ENCODE measurements around the gene ATXN10. TPM values are rescaled to one million over a fixed set of nuclear protein-coding genes. Genes with fewer than 3 reads are reported as not detected.

The ATXN10 gene
- total RNA-seq, 1 donor from 2014 or later: 99.7 TPM

DNA sequence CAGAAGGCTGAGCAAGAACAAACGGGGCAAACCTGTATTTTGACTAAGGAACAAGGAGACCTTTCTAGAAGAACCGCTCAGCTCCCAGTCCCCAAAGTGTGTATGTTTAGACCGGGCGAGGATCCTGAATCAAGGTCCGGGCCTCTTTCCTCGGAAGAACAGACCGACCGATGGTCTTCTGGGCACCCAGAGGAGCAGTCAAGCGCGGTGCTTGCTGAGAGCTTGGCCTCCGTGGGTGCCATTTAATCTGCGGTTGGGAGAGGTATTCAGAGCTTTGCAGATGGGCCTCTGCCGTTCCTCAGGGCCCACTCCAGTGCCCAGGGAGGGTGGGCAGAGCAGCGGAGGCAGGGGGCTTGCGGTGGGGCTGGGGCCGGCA, 26.5 kb upstream of the ATXN10 start:
- no peak overlapping the region for H3K4me3 Mint-ChIP-seq
- CTCF ChIA-PET: interaction anchor here (1.1 to 1.3 kb wide), 3 partner anchors 67 to 472 kb away, joined by 3 to 5 read pairs (median 4); no protein-coding TSS in a partner anchor
- POLR2A ChIA-PET: no interaction called here

DNA sequence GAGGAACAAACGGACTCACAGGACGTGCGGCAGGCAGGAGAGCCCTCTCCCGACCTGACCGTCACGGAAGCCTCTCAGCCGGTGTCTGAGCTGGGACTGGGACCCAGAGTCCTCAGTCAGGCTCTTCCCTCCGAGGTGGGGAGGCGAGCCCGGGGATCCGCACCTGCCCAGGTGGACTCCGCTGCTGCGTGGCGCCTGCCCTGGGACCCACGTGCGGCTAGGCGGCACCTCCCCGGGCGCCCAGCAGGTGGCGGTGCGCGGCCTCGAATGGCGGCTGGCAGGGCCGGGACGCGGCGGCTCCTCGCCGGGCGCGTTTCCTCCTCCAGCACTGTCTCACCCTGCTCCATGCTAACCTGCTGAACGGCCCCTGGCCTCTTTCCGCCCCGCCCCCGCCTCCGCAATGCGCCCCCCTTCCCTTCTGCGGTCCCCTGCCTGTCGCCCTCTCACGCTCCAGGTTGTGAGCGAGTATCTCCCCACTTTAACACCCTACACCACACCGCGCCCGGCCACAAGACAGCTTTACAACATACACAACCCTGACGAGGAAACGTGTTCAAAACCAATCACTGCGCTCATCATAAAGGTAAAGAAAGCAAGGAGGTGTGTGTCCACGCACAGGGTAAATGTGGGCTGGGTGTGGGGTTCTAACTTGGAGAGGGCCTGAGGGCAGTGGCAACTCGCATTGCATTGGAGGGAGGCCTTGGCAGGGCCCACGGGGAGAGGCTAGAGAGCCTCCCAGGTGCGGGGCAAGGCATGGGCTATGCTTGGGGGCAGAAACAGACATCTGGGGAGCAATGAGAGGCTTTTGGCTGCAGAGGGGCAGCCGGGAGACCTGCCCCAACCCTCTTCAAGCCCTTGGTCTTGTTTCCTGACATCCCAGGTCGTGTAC, 25.9 kb upstream of the ATXN10 start:
- CTCF ChIA-PET: interaction anchor here (1.2 to 1.3 kb wide), 2 partner anchors 218 to 471 kb away, joined by 3 to 4 read pairs; no protein-coding TSS in a partner anchor
- intact Hi-C loops (cut with micrococcal nuclease): loop anchor here (1.0 to 5.0 kb wide), 4 partner anchors 67 to 472 kb away; no protein-coding TSS in a partner anchor
- TF ChIP-seq, protein P1, sequence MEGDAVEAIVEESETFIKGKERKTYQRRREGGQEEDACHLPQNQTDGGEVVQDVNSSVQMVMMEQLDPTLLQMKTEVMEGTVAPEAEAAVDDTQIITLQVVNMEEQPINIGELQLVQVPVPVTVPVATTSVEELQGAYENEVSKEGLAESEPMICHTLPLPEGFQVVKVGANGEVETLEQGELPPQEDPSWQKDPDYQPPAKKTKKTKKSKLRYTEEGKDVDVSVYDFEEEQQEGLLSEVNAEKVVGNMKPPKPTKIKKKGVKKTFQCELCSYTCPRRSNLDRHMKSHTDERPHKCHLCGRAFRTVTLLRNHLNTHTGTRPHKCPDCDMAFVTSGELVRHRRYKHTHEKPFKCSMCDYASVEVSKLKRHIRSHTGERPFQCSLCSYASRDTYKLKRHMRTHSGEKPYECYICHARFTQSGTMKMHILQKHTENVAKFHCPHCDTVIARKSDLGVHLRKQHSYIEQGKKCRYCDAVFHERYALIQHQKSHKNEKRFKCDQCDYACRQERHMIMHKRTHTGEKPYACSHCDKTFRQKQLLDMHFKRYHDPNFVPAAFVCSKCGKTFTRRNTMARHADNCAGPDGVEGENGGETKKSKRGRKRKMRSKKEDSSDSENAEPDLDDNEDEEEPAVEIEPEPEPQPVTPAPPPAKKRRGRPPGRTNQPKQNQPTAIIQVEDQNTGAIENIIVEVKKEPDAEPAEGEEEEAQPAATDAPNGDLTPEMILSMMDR (IDR thresholded peaks at IDR 0.05): peak; percentile 44
- ATAC-seq (ENCODE audit: low read depth): peak; percentile 97
- POLR2A ChIA-PET: no interaction called here
- Mint-ChIP-seq H3K4me3 (no peak overlapping the region), H3K4me1 (peaks cover 2% of the 10 kb centered on the region), H3K36me3 (ENCODE audit: low read depth) (no peaks in the 10 kb centered on the region), H3K9me3 (no peaks in the 10 kb centered on the region), H3K27ac (no peak overlapping the region), H3K27me3 (peaks cover 46% of the 10 kb centered on the region)
- DNase-seq: peak; percentile 80

More for the DNA sequence above, 26.5 kb upstream of the ATXN10 start:
- Mint-ChIP-seq H3K36me3 (ENCODE audit: low read depth) (no peaks in the 10 kb centered on the region), H3K27me3 (peaks cover 47% of the 10 kb centered on the region), H3K4me1 (peaks cover 2% of the 10 kb centered on the region), H3K9me3 (no peaks in the 10 kb centered on the region), H3K27ac (no peak overlapping the region)
- no peak for DNase-seq
- no peak for ATAC-seq (ENCODE audit: low read depth)
- TF ChIP-seq, protein P1 (IDR thresholded peaks at IDR 0.05): no peak
- intact Hi-C loops (cut with micrococcal nuclease): loop anchor here (1.0 to 5.0 kb wide), 3 partner anchors 186 to 472 kb away; no protein-coding TSS in a partner anchor

DNA sequence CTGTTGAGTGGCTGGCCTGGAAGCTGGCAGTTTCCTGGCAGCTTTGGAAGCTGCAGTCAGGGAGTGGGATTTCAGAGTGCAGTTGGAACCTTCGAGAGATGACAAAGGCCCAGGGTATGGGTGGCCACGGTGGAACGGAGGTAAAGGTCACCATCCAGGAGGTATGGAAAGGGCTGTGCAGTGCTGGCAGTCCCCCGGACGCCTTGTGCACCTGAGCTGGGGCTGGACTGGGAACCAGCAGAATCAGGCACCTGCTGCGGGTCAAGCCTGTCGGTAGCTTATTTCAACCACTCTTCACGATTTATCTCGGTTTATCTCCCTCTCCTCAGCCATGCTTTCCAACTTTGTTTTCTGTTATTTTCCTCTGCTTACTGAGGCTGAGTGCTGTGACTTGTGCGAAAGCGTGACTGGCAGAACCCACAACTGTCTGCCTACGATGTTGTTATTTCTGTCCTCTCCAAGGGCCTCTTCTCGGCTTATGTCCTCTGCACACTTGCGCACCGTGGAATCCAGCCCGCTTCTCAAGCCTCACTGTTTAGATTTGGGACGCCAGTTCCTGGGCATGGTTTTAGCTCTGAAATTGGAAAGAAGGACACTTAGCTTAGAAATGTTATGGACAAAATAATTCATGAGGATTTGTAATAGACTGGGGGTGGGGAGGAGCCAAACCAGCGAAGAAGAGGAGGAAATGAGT, 24.0 kb upstream of the ATXN10 start:
- CTCF ChIA-PET: interaction anchor here (0.9 to 1.1 kb wide), 2 partner anchors 8 to 219 kb away, joined by 3 to 4 read pairs; no protein-coding TSS in a partner anchor
- ATAC-seq (ENCODE audit: low read depth) (no peak), DNase-seq (no peak)
- H3K27ac Mint-ChIP-seq: no peak overlapping the region
- peaks cover 40% of the 10 kb centered on the region for H3K27me3 Mint-ChIP-seq
- intact Hi-C loops (cut with micrococcal nuclease): loop anchor here (2.0 to 5.0 kb wide), 2 partner anchors 69 to 470 kb away; no protein-coding TSS in a partner anchor
- POLR2A ChIA-PET: no interaction called here
- no peaks in the 10 kb centered on the region for H3K9me3 Mint-ChIP-seq
- no peak overlapping the region for H3K4me3 Mint-ChIP-seq
- no peaks in the 10 kb centered on the region for H3K36me3 Mint-ChIP-seq (ENCODE audit: low read depth)
- H3K4me1 Mint-ChIP-seq: peaks cover 2% of the 10 kb centered on the region
- TF ChIP-seq, protein P1 (IDR thresholded peaks at IDR 0.05): no peak

DNA sequence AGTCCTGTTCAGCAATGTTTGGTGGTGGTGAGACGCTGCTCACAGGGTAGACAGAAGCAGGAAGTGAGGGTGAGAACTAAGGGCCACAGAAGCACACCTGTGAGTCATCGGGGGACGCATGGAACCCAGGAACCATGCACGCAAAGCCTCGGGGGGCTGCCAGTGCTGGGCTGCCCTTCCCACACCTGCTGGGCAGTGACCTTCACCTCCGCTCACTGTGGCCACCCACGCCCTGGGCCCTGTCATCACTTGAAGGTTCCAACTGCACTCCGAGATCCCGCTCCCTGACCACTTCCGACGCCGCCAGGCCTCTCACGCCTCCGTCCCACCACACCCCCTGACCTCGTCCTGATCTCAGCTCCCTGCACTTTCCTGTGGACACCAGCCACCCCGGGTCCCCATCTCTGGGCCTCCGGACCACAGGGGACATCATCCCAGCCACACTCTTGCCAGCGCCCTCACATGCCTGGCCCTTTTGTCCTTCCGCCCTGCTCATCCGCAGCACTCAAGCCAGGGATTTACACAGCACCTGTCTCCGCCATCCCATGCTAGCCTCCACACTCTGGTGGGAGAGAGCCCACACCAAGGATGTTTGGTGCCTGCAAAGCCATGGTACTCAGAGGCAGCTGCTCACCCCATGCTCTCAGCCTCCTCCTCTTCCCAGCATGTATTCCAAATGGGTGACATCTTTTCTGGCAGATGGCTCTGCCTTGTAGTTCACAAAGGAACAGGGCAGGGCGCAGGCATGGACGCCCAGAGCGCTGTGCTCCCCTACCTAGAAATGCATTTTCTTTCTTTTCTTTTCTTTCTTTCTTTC, 23.1 kb upstream of the ATXN10 start:
- Mint-ChIP-seq H3K4me3 (no peak overlapping the region), H3K4me1 (peaks cover 2% of the 10 kb centered on the region), H3K9me3 (no peaks in the 10 kb centered on the region), H3K27me3 (peaks cover 46% of the 10 kb centered on the region), H3K36me3 (ENCODE audit: low read depth) (no peaks in the 10 kb centered on the region), H3K27ac (no peak overlapping the region)
- DNase-seq (no peak), ATAC-seq (ENCODE audit: low read depth) (no peak)
- ChIA-PET POLR2A (interaction anchor here (0.6 kb wide), 1 partner anchor 27 kb away, joined by 7 read pairs; no protein-coding TSS in a partner anchor), CTCF (no interaction called here)
- intact Hi-C loops (cut with micrococcal nuclease): loop anchor here (5.0 kb wide), 1 partner anchor 469 kb away; no protein-coding TSS in a partner anchor
- TF ChIP-seq, protein P1 (IDR thresholded peaks at IDR 0.05): no peak

All from activated B cell treated with CpG ODN at 0.5 μM for 24 hours (primary cell).